Progenitor cell of endocrine pancreas (in vitro differentiated cells): ENCODE results near the gene MYO15A. TPM values are rescaled to one million over a fixed set of nuclear protein-coding genes. Genes with fewer than 3 reads are reported as not detected.

Experiments
- DNase-seq: peaks from one replicate; pipeline ENCODE4 v3.0.0; 2021; ENCODE audit warnings: low spot score; ENCODE audit not compliant: unreplicated experiment
- H3K27ac Mint-ChIP-seq: 2 replicates; pipeline ENCODE4 v1.8.0; 2021; ENCODE audit warnings: mild to moderate bottlenecking, moderate library complexity, mixed read lengths
- H3K27me3 Mint-ChIP-seq: 2 replicates; pipeline ENCODE4 v1.8.0; 2021; ENCODE audit warnings: mixed read lengths
- H3K36me3 Mint-ChIP-seq: 2 replicates; pipeline ENCODE4 v1.8.0; 2022; ENCODE audit warnings: mixed read lengths; ENCODE audit not compliant: insufficient read depth
- H3K4me1 Mint-ChIP-seq: 2 replicates; pipeline ENCODE4 v1.8.0; 2021; ENCODE audit warnings: low read depth, mixed read lengths
- H3K4me3 Mint-ChIP-seq: 2 replicates; pipeline ENCODE4 v1.8.0; 2021; ENCODE audit warnings: low read depth, mild to moderate bottlenecking, moderate library complexity, mixed read lengths
- H3K9me3 Mint-ChIP-seq: 2 replicates; pipeline ENCODE4 v1.8.0; 2021; ENCODE audit warnings: low read depth, mixed read lengths
- CTCF ChIP-seq: fragments of 200-600 bp; sonication (generic); IDR thresholded peaks from one replicate; pipeline ENCODE4 v1.5.0; 2021; ENCODE audit warnings: antibody characterized with exemption, mild to moderate bottlenecking; ENCODE audit not compliant: unreplicated experiment
- total RNA-seq: library from RNA; stranded (reverse); gene quantifications from 2 replicates; pipeline ENCODE4 v1.2.1, GENCODE V29; 2021

Gene MYO15A
- total RNA-seq, 1 donor from 2014 or later = 3.3 TPM

GRCh38 chr17:18093616-18094408, 14.7 kb upstream of the MYO15A start:
- DNase-seq = no peak
- peak; percentile 39 for TF ChIP-seq CTCF
- H3K4me3 Mint-ChIP-seq = no peak overlapping the region
- H3K27me3 Mint-ChIP-seq = no peaks in the 10 kb centered on the region
- H3K9me3 Mint-ChIP-seq = no peaks in the 10 kb centered on the region
- H3K4me1 Mint-ChIP-seq = peaks cover under 1% of the 10 kb centered on the region
- H3K36me3 Mint-ChIP-seq = peaks cover 19% of the 10 kb centered on the region
- H3K27ac Mint-ChIP-seq = no peak overlapping the region

GRCh38 chr17:18094409-18094807, 14.1 kb upstream of the MYO15A start:
- Mint-ChIP-seq H3K27me3 (no peaks in the 10 kb centered on the region), H3K36me3 (peaks cover 19% of the 10 kb centered on the region), H3K4me3 (no peak overlapping the region), H3K27ac (no peak overlapping the region), H3K9me3 (no peaks in the 10 kb centered on the region), H3K4me1 (no peaks in the 10 kb centered on the region)
- DNase-seq = no peak
- no peak for TF ChIP-seq CTCF

GRCh38 chr17:18099516-18099915, 9.0 kb upstream of the MYO15A start:
- Mint-ChIP-seq H3K27me3 (no peaks in the 10 kb centered on the region), H3K4me1 (no peaks in the 10 kb centered on the region), H3K4me3 (no peak overlapping the region), H3K27ac (no peak overlapping the region), H3K36me3 (peaks cover 9% of the 10 kb centered on the region), H3K9me3 (no peaks in the 10 kb centered on the region)
- DNase-seq = no peak
- TF ChIP-seq CTCF = no peak

GRCh38 chr17:18100616-18101015, 7.9 kb upstream of the MYO15A start:
- TF ChIP-seq CTCF = no peak
- DNase-seq = no peak
- no peaks in the 10 kb centered on the region for H3K4me1 Mint-ChIP-seq
- H3K4me3 Mint-ChIP-seq = no peak overlapping the region
- H3K9me3 Mint-ChIP-seq = no peaks in the 10 kb centered on the region
- H3K27ac Mint-ChIP-seq = no peak overlapping the region
- peaks cover 9% of the 10 kb centered on the region for H3K36me3 Mint-ChIP-seq
- no peaks in the 10 kb centered on the region for H3K27me3 Mint-ChIP-seq

- no peaks in the 10 kb centered on the region for H3K36me3 Mint-ChIP-seq
- no peak for DNase-seq
- no peaks in the 10 kb centered on the region for H3K9me3 Mint-ChIP-seq
- H3K4me3 Mint-ChIP-seq = no peak overlapping the region
- no peaks in the 10 kb centered on the region for H3K4me1 Mint-ChIP-seq
- H3K27me3 Mint-ChIP-seq = no peaks in the 10 kb centered on the region
- no peak for TF ChIP-seq CTCF
- no peak overlapping the region for H3K27ac Mint-ChIP-seq
These were observed 6.7 kb upstream of the MYO15A start for GRCh38 chr17:18101828-18102227.
